Smooth muscle cell of the brain vasculature (primary cell): ENCODE data around the gene UBE2E2.

Experiments
- DNase-seq: peaks from one replicate; pipeline ENCODE4 v3.0.0-alpha.2; 2012; ENCODE audit warnings: low read depth, low spot score

Gene UBE2E2

DNA sequence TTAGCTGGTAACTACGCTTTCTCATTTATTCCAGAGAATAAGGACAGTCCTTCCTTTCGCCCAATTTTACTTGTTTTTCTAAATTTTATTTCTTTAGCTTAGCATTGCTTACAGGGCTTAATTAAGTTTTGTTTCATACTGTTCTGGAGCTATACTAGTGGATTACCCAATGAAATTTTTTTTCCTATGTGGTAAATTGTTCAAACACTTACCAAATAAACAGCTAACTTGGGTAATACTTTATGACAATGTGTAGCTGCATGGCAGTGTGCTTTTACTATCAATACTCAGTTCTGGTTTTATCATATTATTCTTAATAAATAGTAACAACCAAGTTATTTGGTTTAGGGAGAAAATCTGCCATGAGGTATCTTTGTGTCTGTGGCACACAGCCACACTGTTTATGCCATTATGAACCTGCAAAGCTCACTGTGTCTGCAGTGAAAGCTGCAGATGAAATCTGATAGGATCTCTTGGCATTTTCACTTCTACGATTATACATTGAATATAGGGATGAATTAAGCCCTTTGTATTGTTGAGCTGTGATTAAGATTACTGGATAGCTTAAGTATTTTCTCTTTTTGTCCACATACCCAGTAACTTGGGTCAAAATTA, 37.2 kb downstream of the UBE2E2 start:
- DNase-seq = no peak

DNA sequence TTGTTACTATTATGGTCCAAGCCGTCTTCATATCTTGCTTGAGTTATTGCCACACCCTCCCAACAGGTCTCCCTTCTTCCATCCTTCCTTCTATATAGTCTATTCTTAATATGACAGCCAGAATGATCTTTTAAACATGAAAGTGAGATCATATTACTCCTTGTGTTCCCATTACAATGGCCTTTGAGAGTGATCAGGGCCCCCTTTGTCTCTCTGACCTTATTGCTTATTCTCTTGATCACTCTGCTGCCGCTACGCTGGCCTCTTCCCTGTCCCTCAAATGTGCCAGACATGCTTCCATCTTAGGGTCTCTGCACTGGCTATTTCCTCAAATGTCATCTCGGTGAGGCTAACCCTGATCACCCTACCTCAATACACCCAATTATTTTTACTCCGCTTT, 38.1 kb downstream of the UBE2E2 start:
- DNase-seq = no peak

DNA sequence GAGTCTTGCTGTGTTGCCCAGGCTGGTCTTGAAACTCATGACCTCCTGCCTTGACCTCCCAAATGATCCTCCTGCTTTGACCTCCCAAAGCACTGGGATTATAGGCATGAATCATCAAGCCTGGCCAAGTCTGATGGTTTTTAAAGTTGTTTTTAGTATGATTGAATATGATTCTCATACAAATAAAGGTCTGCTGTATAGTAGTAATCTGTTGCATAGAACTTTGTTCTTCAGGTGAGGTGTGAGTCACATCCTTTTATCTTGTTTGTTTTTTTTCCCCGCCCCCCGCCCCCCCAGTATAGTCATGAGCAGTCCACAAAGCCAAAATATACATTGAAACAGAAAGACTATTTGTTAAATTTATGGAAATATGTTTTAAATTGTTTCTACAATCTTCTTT, 39.0 kb downstream of the UBE2E2 start:
- DNase-seq = no peak

DNA sequence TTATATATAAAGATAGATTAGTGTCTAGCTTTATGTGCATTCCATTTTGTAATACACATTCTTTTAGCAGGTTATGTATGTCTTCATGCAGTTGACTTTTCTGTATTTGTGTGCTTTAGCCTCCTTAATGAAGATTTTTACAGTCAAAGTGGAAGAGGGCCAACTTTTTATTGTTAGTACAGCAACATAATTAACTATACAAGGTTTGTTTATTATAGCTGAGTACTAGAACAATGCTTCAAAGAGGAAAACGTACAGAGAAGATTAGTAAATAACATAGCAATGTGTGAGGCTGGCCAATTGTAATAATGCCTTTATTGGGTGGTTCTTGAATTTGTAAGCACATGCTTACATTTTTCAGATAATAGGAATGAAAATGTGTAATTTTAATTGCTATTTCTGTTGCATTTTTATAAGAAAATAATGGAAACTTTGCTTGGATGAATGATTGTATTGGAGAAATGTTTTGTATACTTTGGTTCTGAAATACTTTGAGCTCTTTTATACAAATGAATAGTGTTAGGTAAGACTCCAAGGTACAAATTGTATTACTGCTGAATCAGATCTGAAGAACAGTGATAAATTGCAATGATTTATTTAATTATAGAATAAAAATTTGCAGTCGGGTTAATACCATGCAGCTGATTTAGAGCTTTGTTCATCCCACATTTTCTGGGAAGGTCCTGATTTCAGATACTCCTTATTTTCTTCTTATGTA, 41.4 kb downstream of the UBE2E2 start:
- no peak for DNase-seq

DNA sequence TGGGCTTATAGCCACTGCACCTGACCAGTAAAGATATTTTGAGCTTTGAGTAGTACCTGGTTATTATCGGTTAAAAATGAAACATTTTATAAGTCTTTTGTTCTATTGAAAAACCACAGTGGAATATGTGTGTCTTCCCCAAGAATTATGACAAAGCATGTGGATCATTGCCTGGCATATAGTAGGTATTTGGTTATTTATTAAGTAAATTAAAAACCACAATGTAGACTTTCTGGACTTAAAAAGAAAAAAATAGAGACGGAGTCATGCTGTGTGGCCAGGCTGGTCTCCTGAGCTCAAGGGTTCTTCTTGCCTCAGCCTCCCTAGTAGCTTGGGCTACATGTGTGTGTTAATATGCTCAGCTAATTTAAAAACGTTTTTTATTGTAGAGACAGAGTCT, 43.5 kb downstream of the UBE2E2 start:
- DNase-seq = no peak

DNA sequence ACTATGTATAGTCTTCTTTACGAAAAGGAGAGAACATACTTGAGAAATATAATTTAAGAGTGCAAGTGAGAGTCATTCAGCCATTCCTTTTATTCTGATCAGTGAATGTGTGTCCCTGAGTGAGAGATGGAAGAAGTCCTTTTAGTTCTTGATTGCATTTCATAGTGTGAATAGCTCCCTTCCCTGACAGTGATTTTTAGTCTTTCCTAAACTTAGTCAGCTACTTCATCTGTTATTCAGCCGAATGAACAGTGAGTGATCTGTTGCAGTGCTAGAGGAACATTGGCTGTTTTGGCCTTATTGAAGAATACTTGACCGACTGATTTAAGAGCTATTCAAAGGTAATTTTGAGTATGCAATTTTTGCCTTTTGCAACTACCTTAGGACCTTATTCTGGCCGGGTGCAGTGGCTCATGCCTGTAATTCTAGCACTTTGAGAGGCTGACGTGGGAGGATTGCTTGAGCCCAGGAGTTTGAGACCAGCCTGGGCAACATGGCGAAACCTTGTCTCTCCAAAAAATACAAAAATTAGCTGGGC, 45.5 kb downstream of the UBE2E2 start:
- no peak for DNase-seq

DNA sequence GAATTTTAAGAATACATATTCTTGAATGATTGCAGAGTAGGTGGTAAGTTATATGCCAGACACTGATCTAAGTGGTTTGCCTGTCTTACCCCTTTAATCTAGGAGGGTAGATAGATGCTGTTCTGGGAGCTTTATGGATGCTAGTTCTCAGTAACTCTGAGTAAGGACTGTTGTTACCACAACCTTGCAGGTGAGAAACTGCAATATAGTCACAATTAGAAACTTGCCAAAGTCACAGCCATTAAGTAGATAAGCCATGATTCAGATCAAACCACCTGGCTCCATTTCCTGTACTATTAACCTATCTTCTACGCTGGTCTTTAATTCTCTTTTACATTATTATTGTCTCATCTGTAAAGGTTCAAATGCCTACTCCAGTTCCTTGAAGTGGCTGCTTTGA, 46.8 kb downstream of the UBE2E2 start:
- no peak for DNase-seq

DNA sequence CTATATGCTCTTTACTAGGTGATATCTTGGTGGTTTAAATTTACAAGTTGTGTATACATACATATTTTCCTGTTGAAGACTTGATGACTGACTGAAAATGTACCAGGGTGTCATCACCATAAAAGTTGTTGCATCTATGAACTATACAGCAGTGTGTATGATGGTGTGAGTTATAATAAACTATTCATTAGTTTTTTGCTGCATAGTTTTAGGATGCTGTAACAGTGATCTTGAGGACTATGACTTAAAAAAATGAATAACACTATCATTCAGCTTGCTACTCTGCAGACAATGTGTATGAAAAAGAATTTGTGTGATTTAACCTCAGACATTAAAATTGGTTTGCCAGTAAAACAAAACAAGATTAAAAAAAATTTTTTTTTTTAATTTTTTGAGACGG, 49.0 kb downstream of the UBE2E2 start:
- no peak for DNase-seq

DNA sequence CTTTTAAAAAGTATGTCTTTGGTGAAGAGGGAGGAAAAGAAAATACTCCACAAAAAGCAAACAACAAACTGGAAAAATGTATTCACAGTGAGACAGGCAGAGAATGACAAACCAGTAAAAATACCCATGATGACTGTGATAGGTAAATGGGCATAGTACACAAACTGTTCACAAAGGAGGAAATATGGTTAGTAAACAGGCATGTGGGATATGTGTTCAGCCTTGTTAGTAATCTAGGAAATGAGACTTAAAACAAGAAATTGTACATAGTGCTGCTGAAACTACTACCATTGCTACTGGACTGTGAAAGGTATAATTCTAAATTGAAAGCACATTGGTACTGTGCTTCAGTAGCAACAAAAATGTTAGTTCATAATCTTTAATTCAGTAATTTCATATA, 50.1 kb downstream of the UBE2E2 start:
- DNase-seq = no peak

DNA sequence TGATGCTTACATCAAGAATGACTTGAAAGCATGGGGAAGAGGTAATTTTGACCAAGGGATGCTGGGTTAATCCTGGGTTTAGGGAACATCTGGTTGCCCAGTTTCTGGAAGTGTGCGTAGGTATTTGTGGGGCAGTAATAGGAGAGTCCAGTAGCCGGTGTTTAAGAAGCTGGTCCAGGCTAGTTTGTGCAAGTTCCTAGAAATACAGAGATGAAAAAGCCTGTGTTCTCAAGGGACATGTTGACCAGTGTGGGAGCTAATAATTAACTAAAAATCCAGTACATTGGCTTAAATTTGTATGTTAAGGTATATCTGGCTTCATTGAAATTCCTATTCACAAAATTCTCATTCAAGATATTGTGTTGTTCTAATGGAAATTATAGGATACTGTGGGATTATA, 51.2 kb downstream of the UBE2E2 start:
- no peak for DNase-seq

DNA sequence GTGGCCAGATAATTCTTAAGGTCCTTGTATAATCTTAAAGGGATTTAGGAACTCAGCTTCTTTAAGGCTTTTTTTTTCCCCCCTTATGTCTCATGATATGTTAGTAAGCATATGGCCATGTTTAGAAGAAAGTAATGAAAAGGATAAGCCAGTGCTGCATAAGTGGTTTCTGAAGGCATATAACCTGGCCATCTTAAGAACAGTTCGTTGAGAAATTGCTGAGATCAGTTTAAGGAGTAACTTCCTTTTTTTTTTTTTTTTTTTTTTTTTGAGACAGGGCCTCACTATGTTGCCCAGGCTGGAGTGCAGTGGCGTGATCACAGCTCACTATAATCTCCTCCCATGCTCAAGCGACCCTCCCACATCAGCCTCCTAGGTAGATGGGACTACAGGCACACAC, 51.7 kb downstream of the UBE2E2 start:
- no peak for DNase-seq

DNA sequence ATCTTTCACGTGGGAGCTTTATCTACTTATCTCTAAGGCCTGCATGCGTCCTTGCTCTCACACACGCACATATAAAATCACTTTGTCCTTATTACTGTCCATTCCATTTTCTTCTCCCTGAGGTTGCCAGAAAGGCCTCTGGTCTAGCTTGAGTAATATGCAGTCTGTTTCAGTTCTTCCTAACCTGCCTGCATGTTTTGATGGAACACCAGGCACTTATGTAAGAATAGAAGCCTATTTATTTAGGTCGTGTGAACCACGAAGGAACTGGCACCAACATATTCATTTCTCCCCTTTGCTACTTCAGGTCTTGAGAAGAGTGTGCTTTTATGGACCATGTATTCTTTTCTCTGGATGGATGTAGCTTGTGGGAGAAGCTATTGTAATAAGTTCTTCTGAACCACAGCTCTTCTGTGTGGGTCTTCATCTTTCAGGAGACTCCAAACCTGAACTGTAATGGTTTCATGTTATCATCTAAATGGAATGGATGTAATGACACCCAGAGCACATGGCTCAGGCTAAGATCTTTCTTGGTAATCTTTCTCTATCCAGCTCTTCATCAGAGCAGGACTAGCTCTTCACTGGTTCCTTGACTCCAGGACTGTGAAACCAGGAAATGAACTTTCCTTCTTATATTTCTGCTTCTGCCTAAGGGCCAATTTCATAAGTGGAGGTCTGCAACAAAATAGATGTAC, 53.8 kb downstream of the UBE2E2 start:
- DNase-seq = no peak

DNA sequence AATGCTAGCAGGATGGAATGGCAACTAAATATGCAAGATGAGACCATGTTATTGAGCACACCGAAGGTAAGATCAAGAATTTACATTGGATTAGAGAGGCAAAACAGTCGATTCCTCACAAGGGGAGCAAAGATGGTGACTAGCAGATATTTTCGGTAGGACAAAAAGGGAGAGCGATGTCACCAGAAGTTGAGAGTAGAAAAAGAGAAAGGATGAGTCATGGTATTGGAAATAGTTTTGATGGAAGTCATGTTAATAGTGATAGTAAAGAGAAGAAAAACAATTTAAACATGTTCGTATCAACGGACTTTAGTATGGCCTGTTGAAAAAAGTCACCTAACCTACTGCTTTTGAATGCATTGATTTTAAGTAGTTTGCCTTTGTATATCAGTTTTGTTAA, 55.0 kb downstream of the UBE2E2 start:
- no peak for DNase-seq

DNA sequence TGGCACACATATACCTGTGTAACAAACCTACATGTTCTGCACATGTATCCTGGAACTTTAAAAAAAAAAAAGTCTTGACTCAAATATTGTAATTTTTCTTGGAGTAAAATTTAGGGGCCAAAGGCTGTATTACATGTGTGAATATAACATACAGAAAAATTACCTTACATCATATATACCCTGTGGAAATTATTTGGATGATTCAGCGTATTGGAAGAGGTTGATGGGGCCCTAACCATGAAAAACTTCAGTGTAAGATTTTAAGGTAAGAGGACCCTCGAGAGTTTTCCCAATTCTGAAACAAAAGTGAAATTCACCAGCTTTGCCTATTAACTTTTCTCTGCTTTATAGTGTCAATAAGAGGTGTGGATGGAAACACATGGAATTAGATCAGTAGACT, 56.4 kb downstream of the UBE2E2 start:
- no peak for DNase-seq

DNA sequence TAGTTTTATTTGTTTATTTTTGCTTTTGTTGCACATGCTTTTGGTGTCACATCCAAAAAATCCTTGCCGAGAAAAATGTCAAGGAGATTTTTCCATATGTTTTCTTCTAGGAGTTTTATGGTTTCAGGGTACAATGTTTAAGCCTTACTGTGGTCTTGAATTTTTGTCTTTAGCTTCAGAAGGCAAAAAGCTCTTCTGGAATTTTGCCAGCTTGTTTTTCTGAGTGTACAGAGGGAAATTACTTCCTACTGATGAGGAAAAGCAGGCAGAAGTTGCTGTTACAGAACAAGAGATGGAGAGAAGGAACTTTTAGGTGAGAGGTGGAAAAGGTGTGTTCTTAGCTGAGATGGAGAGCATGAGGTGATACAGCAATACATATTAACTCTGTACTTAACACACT, 59.6 kb downstream of the UBE2E2 start:
- no peak for DNase-seq

DNA sequence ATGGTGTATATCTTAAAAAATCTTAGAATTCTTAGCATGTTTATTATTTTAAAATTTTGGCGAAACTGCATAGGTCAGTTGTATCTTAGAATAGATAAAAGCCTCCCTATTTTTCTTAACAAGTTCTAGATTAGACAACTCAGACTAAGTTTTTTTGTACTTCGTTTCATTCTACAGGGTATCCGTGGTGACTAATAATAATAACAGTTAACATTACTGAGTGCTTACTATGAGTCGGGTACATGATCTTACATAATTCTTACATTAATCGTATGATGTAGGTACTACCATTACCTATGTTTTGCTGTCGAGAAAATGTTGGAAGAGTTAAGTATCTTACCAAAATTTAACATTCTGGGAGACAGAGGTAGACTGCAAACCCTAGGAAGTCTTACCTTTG, 60.7 kb downstream of the UBE2E2 start:
- DNase-seq = no peak

DNA sequence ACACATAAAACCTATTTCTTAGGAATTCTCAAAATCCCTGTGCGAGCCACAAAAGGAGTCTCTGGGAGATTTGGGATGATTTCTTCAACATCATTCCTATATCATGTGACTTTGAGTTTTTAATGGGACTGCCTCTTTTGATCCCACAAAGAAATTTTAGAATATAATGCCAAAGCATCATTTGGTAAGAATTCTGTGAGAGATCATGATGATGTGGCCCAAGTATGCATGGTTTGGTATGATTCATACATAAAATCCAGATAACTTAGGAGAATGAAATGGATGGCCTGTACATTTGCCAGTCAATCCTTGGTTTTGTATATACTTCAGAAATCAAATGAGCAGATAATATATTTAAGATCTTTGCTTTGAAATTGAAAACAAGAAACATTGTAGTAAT, 61.3 kb downstream of the UBE2E2 start:
- no peak for DNase-seq

DNA sequence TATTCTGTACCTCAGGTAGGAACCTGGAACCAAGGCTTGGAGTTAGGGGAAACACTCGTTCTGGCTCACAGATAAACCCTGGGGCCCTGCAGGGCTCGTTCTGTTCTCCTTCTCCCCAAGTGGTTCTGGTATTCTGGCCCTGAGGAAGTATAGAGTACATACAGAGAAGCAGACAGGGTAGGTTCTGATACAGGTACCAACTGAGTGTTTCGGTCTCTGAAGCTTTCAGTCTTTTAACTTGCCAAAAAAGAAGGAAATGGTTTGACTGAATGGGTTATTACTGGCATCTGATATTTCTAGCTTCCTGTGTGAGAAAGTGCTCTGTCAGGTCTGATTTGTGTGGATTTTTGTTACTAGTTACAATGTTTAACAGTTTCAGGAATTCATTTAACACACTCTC, 67.3 kb downstream of the UBE2E2 start:
- no peak for DNase-seq

DNA sequence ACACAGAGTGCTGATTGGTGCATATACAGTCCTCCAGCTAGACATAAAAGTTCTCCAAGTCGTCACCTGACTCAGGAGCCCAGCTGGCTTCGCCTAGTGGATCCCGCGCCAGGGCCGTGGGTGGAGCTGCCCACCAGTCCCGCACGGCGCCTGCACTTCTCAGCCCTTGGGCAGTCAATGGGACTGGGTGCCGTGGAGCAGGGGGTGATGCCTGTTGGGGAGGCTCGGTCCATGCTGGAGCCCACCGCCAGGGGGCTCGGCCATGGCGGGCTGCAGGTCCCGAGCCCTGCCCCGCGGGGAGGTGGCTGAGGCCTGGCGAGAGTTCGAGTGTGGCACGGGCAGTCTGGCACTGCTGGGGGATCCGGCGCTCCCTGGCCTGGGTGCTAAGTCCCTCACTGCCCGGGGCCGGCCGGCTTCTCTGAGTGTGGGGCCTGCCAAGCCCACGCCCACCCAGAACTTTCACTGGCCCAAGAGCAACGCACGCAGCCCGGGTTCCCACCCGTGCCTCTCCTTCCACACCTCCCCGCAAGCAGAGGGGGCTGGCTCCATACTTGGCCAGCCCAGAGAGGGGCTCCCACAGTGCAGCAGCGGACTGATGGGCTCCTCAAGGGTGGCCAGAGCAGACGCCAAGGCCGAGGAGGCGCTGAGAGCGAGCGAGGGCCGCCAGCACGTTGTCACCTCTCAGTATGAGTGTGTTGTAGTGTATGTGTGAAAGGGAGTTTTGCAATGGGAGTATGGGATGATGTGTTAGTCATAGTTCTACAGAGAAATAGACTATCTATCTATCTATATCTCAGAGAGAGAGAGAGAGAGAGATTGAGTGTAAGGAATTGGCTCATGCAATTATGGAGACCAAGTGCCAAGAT, 69.0 kb downstream of the UBE2E2 start:
- DNase-seq = no peak

DNA sequence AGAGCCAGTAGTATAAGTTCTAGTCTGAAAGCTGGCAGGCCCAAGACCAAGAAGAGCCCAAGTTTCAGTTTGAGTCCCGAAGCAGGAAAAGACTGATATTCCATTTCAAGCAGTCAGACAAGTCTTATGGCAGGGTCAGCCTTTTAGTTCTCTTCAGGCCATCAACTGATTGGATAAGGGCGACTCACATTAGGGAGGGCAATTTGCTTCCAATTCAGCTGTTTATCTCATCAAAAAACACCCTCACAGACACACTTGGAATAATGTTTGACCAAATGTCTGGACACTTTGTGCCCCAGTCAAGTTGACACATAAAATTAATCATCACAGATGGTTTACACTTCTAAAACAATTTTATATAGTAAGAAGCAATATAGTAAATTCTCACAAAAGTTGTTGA, 69.7 kb downstream of the UBE2E2 start:
- DNase-seq = no peak

DNA sequence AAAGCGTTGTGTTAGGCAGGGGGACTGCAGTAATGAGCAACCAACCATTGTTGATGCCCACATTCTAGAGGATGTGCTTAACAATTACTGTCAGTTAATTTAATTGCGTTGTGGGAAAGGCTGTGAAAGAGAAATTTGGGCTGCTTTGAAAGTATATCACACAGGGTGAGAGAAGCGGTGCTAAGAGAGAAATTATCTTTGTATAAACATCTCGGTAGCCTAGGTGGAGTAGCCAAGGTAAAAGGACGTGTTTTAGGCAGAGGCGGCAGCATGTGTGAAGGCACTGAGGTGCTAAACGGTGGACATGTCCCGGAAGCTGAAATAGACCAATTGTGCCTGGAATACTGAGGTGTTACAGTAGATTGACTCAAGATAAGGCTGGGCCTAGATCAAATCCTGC, 71.9 kb downstream of the UBE2E2 start:
- no peak for DNase-seq

DNA sequence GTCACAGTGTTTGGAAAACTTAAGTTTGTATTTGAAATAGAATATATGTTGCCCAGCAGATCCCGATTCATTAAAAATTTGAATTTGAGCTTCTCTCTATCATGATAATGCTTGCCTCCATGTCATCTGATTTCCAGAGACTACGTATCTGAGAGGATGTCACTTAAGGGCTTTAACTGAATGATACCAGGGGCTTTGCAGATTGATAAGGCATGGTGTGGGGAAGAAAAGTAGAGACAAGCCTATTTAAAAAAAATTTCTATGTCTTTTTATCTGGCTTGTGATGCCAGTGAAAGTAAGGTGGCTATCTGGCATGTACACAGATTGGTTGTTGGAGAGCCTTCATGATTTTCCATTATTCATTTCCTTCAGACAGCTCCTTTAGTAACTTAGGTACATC, 72.7 kb downstream of the UBE2E2 start:
- no peak for DNase-seq
